ENCODE measurements around the gene PPM1K. TPM values are rescaled to one million over a fixed set of nuclear protein-coding genes. Genes with fewer than 3 reads are reported as not detected.

PPM1K gene
- polyA plus RNA-seq, 2 of the 4 experiments (the other 2 are of a cell fraction), result 0.85 to 2.4 TPM

DNA sequence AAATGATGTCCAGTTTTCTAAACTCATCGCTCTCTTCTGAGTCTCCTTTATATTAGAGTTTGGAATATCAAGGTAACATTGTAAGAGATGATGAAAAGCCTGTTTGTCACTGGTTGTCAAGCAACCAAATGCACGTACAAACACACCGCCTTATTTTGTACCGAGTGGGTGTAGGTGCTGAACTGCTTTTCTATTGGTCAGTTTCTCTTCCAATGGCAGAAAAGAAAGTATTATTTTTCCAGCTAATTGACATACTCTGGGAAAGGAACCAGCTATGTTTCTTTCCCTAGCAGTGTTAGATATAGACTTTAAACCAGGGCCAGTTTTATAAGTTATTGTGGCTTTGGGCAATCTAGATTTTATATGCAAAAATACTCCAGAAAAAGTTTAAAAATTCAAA lies 6.6 kb upstream of the PPM1K start:
- CTCF ChIA-PET, result no interaction called here

DNA sequence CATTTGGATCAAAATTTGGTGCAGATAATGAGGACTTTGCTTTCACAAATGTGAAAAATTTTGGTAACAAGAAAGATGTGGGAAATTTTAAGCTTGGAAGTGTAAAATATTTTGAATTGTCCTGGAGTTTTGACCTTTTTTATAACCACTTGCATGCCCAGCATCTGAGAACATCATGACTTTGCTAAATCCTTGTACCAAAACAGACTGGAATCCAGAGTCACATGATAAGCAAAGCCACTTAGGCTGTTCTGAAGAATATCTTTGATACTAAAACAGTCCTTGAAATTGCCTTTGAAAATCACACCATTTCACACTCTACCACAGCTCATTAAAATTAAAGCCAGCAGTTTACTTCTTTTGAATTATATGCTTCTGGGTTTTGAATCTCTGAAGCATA lies 2.5 kb upstream of the PPM1K start:
- ATAC-seq (no peak), DNase-seq (ENCODE audit: low read depth in 1 of 2, low spot score in 1 of 2) (no peak), FAIRE-seq (no peak)
- Histone ChIP-seq H3K4me2 (no peak overlapping the region), H3K27ac (no peak overlapping the region), H3K9me3 (no peaks in the 10 kb centered on the region), H3K4me1 (peaks cover 10% of the 10 kb centered on the region; the same call in 2 of the 3 replicates), H3K4me3 (no peak overlapping the region)
- ChIA-PET POLR2A (no interaction called here), CTCF (interaction anchor here (0.8 kb wide), 1 partner anchor 1359 kb away, joined by 3 read pairs; no protein-coding TSS in a partner anchor)
- TF ChIP-seq NFE2L2 (conservative IDR thresholded peaks at IDR 0.05; ENCODE audit: low read length) (no peak), JUNB (IDR thresholded peaks at IDR 0.05) (no peak), NR3C1 (IDR thresholded peaks at IDR 0.05) (no peak), MYC (IDR thresholded peaks at IDR 0.05; ENCODE audit: borderline replicate concordance, low read length) (no peak), POLR2AphosphoS2 (conservative IDR thresholded peaks at IDR 0.05; ENCODE audit: low read length) (no peak), ZFP36 (IDR thresholded peaks at IDR 0.05; ENCODE audit: borderline replicate concordance, partially characterized antibody) (no peak), RARB (CRISPR knock-in tag; IDR thresholded peaks at IDR 0.05) (no peak)

More for the DNA sequence above, 6.6 kb upstream of the PPM1K start:
- POLR2A ChIA-PET, result no interaction called here
- no peak for FAIRE-seq
- Histone ChIP-seq H3K4me1 (no peaks in the 10 kb centered on the region), H3K9me3 (no peaks in the 10 kb centered on the region), H3K27ac (no peak overlapping the region), H3K4me2 (no peak overlapping the region), H3K4me3 (no peak overlapping the region)
- ATAC-seq, result no peak
- DNase-seq (ENCODE audit: low read depth in 1 of 2, low spot score in 1 of 2), result no peak
- WGBS (ENCODE audit: missing lambda C conversion rate), result 66% methylated on average over 4 of the region's 4 CpGs
- TF ChIP-seq RNF2 (IDR thresholded peaks at IDR 0.05; ENCODE audit: borderline replicate concordance, low read depth), result no peak
- no peak for TF ChIP-seq SREBF2 (IDR thresholded peaks at IDR 0.05)
- TF ChIP-seq GATA3 (IDR thresholded peaks at IDR 0.05; ENCODE audit: borderline replicate concordance), result no peak
- no peak for TF ChIP-seq PHF8 (IDR thresholded peaks at IDR 0.05; ENCODE audit: borderline replicate concordance, low read depth)
- TF ChIP-seq, protein P1, sequence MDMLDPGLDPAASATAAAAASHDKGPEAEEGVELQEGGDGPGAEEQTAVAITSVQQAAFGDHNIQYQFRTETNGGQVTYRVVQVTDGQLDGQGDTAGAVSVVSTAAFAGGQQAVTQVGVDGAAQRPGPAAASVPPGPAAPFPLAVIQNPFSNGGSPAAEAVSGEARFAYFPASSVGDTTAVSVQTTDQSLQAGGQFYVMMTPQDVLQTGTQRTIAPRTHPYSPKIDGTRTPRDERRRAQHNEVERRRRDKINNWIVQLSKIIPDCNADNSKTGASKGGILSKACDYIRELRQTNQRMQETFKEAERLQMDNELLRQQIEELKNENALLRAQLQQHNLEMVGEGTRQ (IDR thresholded peaks at IDR 0.05), result no peak
- TF ChIP-seq EHF (CRISPR knock-in tag; IDR thresholded peaks at IDR 0.05), result no peak
- TF ChIP-seq HEYL (CRISPR knock-in tag; IDR thresholded peaks at IDR 0.05), result no peak
- TF ChIP-seq HOXA7 (CRISPR knock-in tag; IDR thresholded peaks at IDR 0.05), result no peak
- TF ChIP-seq FOSB (CRISPR knock-in tag; IDR thresholded peaks at IDR 0.05), result no peak
- TF ChIP-seq POLR2A (IDR thresholded peaks at IDR 0.05; ENCODE audit: low read length), result no peak
- TF ChIP-seq ZFP36 (IDR thresholded peaks at IDR 0.05; ENCODE audit: borderline replicate concordance, partially characterized antibody), result no peak
- no peak for TF ChIP-seq ZSCAN20 (CRISPR knock-in tag; IDR thresholded peaks at IDR 0.05)
- TF ChIP-seq RARB (CRISPR knock-in tag; IDR thresholded peaks at IDR 0.05), result no peak
- TF ChIP-seq SMC3 (IDR thresholded peaks at IDR 0.05), result no peak
- TF ChIP-seq CBX8 (IDR thresholded peaks at IDR 0.05), result no peak
- TF ChIP-seq HOXB5 (CRISPR knock-in tag; IDR thresholded peaks at IDR 0.05), result no peak
- no peak for TF ChIP-seq HOXB13 (CRISPR knock-in tag; IDR thresholded peaks at IDR 0.05; ENCODE audit: low read depth)

DNA sequence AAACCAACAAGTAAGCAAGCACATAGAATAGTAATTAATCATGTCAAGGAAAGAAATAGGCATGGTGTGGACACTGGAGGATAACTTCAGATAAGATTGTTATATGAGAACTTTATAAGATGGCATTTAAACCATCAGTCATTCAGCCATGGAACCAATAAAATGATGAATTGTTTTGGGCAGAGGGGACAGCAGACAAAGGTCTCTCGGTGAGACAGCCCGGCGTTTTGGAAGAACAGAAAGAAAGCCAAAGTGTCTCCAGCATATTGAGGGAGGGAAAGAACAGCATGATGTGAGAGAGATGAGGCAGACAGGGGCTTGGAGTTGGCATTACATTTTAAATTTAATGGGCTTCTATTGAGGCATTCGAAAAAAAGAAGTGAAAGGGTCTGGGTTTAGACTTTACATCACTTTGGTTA lies 883 bp upstream of the PPM1K start:
- no peak for ATAC-seq
- DNase-seq (ENCODE audit: low read depth in 1 of 2, low spot score in 1 of 2), result no peak
- ChIA-PET CTCF (interaction anchor here (0.6 kb wide), 1 partner anchor 227 kb away, joined by 3 read pairs; no protein-coding TSS in a partner anchor), POLR2A (interaction anchor here (1.4 kb wide), 1 partner anchor 172 kb away, joined by 4 read pairs; the partner anchor contains the start of gene HERC5)
- H3K4me3 ChIP-seq, result peak overlapping the region; percentile 68
- no peak for TF ChIP-seq RCOR1 (IDR thresholded peaks at IDR 0.05; ENCODE audit: low read depth, low read length)
- TF ChIP-seq, protein P2, sequence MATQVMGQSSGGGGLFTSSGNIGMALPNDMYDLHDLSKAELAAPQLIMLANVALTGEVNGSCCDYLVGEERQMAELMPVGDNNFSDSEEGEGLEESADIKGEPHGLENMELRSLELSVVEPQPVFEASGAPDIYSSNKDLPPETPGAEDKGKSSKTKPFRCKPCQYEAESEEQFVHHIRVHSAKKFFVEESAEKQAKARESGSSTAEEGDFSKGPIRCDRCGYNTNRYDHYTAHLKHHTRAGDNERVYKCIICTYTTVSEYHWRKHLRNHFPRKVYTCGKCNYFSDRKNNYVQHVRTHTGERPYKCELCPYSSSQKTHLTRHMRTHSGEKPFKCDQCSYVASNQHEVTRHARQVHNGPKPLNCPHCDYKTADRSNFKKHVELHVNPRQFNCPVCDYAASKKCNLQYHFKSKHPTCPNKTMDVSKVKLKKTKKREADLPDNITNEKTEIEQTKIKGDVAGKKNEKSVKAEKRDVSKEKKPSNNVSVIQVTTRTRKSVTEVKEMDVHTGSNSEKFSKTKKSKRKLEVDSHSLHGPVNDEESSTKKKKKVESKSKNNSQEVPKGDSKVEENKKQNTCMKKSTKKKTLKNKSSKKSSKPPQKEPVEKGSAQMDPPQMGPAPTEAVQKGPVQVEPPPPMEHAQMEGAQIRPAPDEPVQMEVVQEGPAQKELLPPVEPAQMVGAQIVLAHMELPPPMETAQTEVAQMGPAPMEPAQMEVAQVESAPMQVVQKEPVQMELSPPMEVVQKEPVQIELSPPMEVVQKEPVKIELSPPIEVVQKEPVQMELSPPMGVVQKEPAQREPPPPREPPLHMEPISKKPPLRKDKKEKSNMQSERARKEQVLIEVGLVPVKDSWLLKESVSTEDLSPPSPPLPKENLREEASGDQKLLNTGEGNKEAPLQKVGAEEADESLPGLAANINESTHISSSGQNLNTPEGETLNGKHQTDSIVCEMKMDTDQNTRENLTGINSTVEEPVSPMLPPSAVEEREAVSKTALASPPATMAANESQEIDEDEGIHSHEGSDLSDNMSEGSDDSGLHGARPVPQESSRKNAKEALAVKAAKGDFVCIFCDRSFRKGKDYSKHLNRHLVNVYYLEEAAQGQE (IDR thresholded peaks at IDR 0.05), result no peak
- TF ChIP-seq RFX5 (IDR thresholded peaks at IDR 0.05), result no peak
- no peak for TF ChIP-seq ESRRA (IDR thresholded peaks at IDR 0.05; ENCODE audit: borderline replicate concordance, low read length)
- FAIRE-seq, result no peak
- peaks cover 10% of the 10 kb centered on the region; the same call in 2 of the 3 replicates for H3K4me1 ChIP-seq
- H3K4me2 ChIP-seq, result peak overlapping the region; percentile 80
- no peaks in the 10 kb centered on the region for H3K9me3 ChIP-seq
- H3K27ac ChIP-seq, result peak overlapping the region in 1 of 2 experiments; percentile 30; a peak in 1 of 6 replicates
- 63% methylated on average over 4 of the region's 4 CpGs for WGBS (ENCODE audit: missing lambda C conversion rate)
